Ishikawa (cell line): ENCODE data around the gene RABGAP1L.

Experiments used
- CEBPB ChIP-seq: IDR thresholded peaks from 2 replicates; pipeline ENCODE4 v1.6.1; 2012
- CREB1 ChIP-seq: IDR thresholded peaks from 2 replicates; pipeline ENCODE4 v1.6.1; 2012; ENCODE audit warnings: low read depth
- EGR1 ChIP-seq: IDR thresholded peaks from 2 replicates; pipeline ENCODE4 v1.6.1; 2012
- EP300 ChIP-seq: IDR thresholded peaks from 2 replicates; pipeline ENCODE4 v1.6.1; 2012; ENCODE audit warnings: borderline replicate concordance
- FOXM1 ChIP-seq: IDR thresholded peaks from 2 replicates; pipeline ENCODE4 v1.6.1; 2012; ENCODE audit warnings: low read depth, borderline replicate concordance
- NFIC ChIP-seq: IDR thresholded peaks from 2 replicates; pipeline ENCODE4 v1.6.1; 2012
- RAD21 ChIP-seq: IDR thresholded peaks from 2 replicates; pipeline ENCODE4 v1.6.1; 2012; ENCODE audit warnings: low read depth
- REST ChIP-seq: IDR thresholded peaks from 2 replicates; pipeline ENCODE4 v1.6.1; 2012; ENCODE audit warnings: low read depth, mild to moderate bottlenecking
- TAF1 ChIP-seq: IDR thresholded peaks from 2 replicates; pipeline ENCODE4 v1.6.1; 2012; ENCODE audit warnings: low read depth, mild to moderate bottlenecking
- TCF12 ChIP-seq: IDR thresholded peaks from 2 replicates; pipeline ENCODE4 v1.6.1; 2012; ENCODE audit warnings: low read depth
- TEAD4 ChIP-seq: IDR thresholded peaks from 2 replicates; pipeline ENCODE4 v1.6.1; 2012
- YY1 ChIP-seq: IDR thresholded peaks from 2 replicates; pipeline ENCODE4 v1.6.1; 2012; ENCODE audit warnings: low read depth
- ZBTB7A ChIP-seq: IDR thresholded peaks from 2 replicates; pipeline ENCODE4 v1.6.1; 2012; ENCODE audit warnings: low read depth
- TF ChIP-seq, protein P1 (sequence below): IDR thresholded peaks from 2 replicates; pipeline ENCODE4 v1.6.1; 2012
- TF ChIP-seq, protein P2 (sequence below): IDR thresholded peaks from 2 replicates; pipeline ENCODE4 v1.6.1; 2012

The RABGAP1L gene

GRCh38 chr1:174405219-174405618 lies 245.9 kb downstream of the RABGAP1L start:
- no peak for TF ChIP-seq YY1

DNA sequence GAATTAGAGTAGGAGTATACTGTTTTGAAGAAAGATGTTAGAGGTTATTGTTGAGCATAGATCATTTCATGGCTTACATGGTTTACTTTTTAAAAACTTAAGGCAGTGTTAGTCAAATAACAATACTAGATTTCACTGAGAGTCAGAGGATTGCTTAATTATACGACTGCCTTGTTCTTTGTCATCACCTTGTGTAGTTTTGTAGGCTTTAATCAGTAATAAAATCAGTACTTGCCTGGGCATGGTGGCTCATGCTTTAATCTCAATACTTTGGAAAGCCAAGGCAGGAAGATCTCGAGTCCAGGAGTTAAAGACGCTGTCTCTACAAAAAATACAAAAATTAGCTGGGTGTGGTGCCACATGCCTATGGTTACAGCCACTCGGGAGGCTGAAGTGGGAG lies 247.1 kb downstream of the RABGAP1L start:
- no peak for TF ChIP-seq FOXM1
- TF ChIP-seq TAF1 = no peak
- TF ChIP-seq, protein P1, sequence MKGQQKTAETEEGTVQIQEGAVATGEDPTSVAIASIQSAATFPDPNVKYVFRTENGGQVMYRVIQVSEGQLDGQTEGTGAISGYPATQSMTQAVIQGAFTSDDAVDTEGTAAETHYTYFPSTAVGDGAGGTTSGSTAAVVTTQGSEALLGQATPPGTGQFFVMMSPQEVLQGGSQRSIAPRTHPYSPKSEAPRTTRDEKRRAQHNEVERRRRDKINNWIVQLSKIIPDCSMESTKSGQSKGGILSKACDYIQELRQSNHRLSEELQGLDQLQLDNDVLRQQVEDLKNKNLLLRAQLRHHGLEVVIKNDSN = no peak
- no peak for TF ChIP-seq YY1
- no peak for TF ChIP-seq NFIC
- no peak for TF ChIP-seq CEBPB
- TF ChIP-seq REST = no peak

- TF ChIP-seq NFIC (no peak), CEBPB (no peak), TEAD4 (no peak), CREB1 (no peak), EGR1 (no peak), TAF1 (no peak), TCF12 (no peak), ZBTB7A (no peak), YY1 (no peak), REST (no peak), EP300 (no peak)
- TF ChIP-seq, protein P2, sequence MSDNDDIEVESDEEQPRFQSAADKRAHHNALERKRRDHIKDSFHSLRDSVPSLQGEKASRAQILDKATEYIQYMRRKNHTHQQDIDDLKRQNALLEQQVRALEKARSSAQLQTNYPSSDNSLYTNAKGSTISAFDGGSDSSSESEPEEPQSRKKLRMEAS = no peak
- TF ChIP-seq, protein P1 = no peak
Measured at GRCh38 chr1:174407665-174408064, 248.3 kb downstream of the RABGAP1L start.

- TF ChIP-seq REST (no peak), ZBTB7A (no peak)
Measured at GRCh38 chr1:174408146-174408545, 248.8 kb downstream of the RABGAP1L start.

- TF ChIP-seq CREB1 (no peak), CEBPB (no peak), TCF12 (no peak), ZBTB7A (no peak), EGR1 (no peak), TAF1 (no peak), EP300 (no peak), RAD21 (no peak), NFIC (no peak), YY1 (no peak), REST (no peak)
- TF ChIP-seq, protein P1 = no peak
- TF ChIP-seq, protein P2 = no peak
Measured at GRCh38 chr1:174413632-174414031, 254.3 kb downstream of the RABGAP1L start.
